ENCODE data around the gene NIPSNAP2.

- TF ChIP-seq CTCF (IDR thresholded peaks at IDR 0.05) (no peak), RAD21 (conservative IDR thresholded peaks at IDR 0.05 in 1 of 2, IDR thresholded peaks at IDR 0.05 in 1 of 2) (no peak), POLR2A (IDR thresholded peaks at IDR 0.05; ENCODE audit: low read length) (no peak), ZC3H11A (IDR thresholded peaks at IDR 0.05) (no peak), MAFK (IDR thresholded peaks at IDR 0.05; ENCODE audit: partially characterized antibody) (no peak), CEBPB (IDR thresholded peaks at IDR 0.05) (no peak), BHLHE40 (IDR thresholded peaks at IDR 0.05; ENCODE audit: low read depth, low read length) (no peak)
Measured at GRCh38 chr7:55973747-55974250, 9.4 kb downstream of the NIPSNAP2 start.

Measured in A549 (cell line).